Measurements from ENCODE around the gene WASL.

- TF ChIP-seq POLR2A (IDR thresholded peaks at IDR 0.05), result no peak
- TF ChIP-seq, protein P1, sequence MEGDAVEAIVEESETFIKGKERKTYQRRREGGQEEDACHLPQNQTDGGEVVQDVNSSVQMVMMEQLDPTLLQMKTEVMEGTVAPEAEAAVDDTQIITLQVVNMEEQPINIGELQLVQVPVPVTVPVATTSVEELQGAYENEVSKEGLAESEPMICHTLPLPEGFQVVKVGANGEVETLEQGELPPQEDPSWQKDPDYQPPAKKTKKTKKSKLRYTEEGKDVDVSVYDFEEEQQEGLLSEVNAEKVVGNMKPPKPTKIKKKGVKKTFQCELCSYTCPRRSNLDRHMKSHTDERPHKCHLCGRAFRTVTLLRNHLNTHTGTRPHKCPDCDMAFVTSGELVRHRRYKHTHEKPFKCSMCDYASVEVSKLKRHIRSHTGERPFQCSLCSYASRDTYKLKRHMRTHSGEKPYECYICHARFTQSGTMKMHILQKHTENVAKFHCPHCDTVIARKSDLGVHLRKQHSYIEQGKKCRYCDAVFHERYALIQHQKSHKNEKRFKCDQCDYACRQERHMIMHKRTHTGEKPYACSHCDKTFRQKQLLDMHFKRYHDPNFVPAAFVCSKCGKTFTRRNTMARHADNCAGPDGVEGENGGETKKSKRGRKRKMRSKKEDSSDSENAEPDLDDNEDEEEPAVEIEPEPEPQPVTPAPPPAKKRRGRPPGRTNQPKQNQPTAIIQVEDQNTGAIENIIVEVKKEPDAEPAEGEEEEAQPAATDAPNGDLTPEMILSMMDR (IDR thresholded peaks at IDR 0.05), result no peak
Measured at GRCh38 chr7:123674399-123675180, 74.2 kb downstream of the WASL start.

Data from tibial nerve (tissue), 3 donors.